Measurements from ENCODE around the gene MYO1D.

MYO1D gene

DNA sequence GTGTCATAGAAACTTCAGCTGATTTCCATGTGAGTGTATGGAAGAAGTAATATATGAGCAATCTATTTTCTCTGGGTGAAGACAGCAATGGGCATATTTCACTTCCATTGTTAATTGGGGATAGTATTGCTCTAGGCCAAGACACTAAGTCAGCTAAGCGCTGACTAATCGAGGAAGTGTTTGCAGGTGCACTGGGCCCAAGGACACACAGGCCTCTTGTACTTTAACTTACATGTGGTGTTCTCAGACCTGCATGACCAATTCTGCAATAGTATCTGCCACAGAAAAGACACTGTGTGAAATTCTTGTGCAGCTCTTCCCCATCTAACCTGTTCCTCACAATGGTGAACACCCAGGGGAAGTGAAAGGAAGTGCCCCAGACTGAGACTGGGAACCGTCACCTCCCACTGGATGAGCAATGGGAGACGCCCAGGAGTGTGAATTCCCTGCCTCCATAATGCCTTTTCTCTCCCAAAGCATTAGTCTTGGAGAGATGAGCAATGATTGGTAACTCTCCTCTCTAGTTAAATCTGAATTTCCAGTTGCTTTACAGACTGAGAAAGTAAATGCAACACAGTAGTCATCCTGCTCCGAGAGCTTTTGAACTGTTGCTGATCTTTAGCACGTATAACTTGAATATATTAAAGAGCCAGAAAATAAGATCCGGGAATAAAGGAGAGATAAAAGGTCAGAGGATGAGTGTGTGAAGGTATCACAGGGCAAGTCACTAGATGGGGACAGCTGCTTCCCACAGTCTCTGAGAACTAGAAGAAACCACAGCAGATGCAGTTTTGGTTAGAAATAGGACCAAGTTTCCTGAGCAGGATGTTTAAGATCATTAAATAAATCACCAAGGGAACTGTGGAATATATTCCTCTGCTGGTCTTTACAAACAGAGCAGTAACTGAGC lies 307.5 kb downstream of the MYO1D start:
- DNase-seq (ENCODE audit: low read depth), result no peak

DNA sequence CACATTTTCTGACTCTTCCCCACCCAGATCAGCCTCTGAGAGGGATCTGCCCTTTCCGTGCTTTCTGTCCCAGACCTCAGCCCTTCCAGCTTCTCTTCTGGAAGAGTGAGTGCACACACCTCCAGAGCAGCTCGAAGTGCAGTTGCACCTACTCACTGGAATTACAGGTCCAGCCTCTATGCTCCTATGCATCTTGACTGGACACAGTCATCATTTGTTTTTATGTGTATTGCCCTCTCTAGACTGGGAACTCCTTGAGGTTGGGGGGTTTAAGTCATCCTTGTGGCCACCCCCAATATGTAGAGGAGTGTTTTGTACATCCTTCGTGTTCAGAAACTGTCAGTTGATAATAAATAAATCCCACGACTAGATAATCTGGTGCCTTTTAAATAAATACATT lies 308.2 kb downstream of the MYO1D start:
- no peak for DNase-seq (ENCODE audit: low read depth)

GRCh38 chr17:32567511-32567910 lies 309.4 kb downstream of the MYO1D start:
- DNase-seq (ENCODE audit: low read depth), result no peak

DNA sequence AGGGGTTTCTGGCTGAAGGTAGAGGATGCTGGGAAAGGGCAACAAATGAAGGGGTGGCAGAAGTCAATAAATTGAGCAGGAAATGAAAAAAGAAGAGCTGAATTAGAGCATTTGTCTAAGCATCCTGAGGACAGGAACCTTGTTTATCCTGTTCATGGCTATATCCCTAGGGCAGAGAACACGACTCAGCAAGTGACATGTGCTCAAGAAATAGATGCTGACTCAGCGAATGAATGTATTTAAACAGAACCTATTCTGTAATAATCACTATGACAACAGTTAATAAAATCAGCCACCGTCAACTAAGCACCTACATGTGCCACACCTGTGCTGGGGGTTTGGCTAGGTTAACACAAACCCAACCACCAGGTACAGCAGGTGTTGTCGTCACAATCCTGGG lies 309.8 kb downstream of the MYO1D start:
- no peak for DNase-seq (ENCODE audit: low read depth)

DNA sequence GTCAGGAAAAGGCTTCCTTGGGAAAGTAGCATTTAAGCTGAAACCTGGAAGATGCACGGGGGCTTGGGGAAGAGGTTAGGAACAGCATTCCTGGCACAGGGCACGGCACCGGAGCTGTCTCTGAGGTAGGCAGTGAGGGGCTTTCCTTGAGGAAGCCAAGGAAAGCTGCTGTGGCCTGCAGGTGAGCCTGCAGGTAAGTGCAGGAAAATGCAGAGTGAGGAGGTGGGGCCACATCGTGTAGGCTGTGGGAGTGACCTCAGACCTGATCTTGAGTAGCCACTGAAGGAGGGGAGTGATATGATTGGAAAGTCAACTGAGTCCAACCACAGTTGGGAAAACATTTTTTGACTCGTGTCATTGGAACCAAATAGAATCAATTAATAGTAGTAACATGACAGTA lies 310.6 kb downstream of the MYO1D start:
- no peak for DNase-seq (ENCODE audit: low read depth)

GRCh38 chr17:32565401-32565800 lies 311.5 kb downstream of the MYO1D start:
- DNase-seq (ENCODE audit: low read depth), result no peak

DNA sequence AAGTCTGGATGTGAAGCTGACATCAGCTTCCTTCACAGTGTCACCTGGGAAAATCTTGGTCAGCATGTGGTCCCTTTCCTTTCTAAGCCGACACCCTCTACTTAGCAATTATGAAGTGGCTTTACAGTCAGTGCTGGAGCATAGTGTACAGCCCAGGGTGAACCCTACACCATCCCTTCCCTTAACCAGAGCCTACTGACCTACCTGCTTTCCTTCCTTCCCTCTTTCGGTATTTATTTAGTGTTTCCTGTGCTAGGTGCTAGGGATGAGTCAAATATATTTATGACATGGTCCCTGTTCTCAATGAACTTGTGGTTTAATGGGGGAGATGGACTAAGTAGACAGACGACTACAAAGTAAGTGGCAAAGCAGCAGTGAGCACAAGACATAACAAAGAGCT lies 312.6 kb downstream of the MYO1D start:
- no peak for DNase-seq (ENCODE audit: low read depth)

- no peak for DNase-seq (ENCODE audit: low read depth)
These were observed 313.3 kb downstream of the MYO1D start for GRCh38 chr17:32563583-32563982.

DNA sequence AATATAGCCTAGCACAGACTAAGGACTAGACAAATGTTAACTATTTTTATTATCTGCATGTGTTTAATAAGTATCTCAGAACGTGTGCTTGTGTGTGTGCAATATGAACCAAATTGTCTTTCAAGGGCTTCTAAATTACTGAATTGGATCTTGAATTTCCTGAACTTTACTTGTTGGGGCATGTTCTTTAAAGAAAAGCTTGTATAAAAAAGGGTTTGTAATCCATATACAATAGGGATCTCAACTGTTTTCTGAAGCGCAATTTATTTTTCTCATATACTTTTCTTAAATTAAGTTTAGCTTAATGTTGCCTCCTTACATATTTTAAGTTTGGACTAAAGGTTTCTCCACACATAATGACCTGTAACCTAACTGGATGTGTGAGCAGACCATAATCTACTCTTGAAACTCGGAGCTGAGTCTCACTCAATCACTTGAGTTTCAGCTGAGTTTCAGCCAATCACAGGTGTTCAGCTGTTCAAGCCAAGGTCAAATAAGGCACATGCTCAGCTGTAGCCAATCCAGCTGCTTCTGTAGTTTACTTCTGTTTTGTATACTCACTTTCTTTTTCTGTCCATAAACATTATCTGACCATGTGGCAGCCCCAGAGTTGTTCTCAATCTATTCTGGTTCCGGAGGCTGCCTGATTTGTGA lies 317.8 kb downstream of the MYO1D start:
- DNase-seq (ENCODE audit: low read depth), result no peak

DNA sequence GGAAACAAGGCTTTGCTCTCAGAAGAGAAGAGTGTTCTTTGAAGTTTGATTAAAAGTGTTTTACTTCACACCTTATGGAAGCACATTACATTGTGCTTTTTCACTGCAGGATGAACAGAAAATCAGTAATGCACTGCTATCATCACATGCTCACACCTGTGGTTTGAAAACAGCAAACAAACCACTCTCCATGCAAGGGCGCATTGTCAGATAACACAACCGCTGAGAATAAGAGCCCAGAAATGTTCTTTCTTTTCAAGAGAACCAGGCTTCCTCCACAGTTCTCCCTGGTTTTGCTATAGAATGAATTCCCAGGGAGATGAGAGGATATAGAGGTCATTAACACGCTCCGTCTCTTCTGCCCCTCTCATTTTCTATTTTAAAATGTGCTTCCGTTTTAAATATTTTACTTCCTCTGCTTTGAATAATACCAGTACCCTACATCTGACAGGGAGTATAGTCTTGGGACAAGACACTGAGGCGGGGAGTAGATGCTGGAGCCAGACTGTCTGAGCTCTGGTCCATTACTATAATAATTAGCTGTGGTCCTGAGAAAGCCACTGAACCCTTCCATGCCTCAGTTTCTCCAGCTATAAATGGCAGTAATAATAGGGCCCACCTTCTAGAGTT lies 318.5 kb downstream of the MYO1D start:
- no peak for DNase-seq (ENCODE audit: low read depth)

DNA sequence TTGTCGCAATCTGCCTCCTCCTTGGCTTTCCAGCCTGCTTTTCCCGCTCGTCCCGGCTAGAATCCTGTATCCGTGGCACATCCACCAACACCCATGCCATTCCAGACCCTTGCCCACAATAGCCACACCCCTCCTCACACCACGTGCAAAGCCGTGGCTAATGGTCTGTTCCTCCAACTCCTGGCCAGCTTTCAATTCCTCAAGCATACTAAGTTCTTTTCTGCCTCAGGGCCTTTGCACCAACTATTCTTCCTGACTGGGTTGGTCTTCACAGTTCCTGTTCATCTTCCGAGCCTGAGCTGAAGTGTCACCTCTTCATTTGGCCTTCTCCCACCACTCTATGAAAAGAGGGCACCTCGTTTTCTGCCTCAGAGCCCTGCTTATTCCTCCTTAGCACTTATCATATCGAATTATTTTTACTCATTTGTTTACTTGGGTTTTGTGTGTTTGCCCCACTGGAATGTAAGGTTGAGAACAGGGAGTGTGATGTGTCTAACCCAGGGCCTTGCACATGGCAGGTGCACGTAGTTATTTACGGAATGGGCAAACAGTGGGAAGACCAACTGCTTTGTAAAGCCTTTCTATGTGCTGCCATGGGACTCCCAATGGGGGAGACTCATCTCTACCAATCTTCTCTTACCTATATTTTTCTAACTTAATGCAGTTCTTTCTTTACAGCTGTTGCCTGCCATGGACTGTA lies 321.2 kb downstream of the MYO1D start:
- no peak for DNase-seq (ENCODE audit: low read depth)

DNA sequence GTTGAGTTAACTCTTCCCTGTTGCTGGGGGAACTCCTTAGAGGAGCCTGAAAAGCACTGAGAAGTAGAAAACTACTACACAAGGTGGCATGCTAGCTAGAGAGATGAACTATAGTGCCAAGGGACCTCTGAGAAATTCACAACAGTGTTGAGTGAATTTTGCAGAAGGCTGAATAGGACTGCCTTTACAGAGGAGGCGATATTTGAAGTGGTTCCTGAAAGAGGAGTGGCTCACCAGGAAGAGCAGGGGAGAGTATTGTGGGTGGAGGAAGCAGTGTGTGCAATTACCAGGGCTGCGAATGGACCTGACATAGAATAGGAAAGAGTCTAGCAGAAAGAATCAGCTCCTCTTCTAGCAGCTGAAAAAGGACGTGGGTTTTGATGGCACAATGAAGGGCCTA lies 323.8 kb downstream of the MYO1D start:
- no peak for DNase-seq (ENCODE audit: low read depth)

DNA sequence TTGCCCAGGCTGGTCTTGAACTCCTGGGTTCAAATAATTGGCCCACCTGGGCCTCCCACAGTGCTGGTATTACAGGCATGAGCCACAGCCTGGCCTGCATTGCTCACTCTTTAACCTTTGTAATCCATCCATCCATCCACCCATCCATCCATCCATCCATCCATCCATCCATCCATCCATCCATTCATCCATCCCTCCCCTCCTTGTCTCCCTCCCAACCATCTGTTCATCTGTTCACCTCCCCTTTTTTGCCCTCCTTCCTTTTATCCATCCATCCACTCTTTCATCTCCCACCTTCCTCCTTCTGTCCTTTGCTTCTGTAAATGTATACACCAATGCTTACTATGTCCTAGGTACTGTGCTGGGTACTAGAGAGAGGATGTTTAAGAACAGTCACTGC lies 324.6 kb downstream of the MYO1D start:
- no peak for DNase-seq (ENCODE audit: low read depth)

DNA sequence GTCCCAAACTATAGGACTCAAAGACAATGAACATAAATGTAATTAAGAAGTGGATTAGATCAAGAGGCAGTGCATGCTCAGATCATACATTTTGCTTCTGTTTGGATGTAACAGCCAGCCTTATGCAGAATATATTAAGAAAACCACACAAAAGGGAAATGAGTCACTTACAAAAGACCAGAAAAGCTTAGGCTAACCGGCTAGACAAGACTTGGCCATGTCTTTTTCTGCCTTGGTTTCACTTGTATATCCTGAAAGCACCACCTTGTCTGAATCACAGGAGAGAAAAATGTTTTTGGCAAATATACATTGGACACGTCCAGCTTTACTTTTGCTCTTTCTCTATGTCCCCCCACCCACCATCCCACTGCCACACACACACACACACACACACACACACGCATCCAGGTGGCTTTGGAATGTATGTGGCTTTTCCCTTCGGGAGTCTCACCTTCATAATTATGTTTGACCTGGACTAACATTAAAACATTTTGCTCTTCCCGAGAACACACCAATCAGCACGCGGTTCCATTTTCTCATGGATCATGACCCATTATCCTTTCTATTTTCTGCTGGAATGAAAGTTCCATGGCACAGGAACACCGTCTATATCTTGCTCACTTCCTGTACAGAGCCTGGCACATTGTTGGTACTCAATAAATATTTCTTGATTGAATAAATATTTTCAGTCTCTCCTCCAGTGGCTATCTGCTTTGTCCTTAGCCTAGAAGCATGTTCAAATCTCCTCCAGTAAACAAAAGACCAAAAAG lies 325.6 kb downstream of the MYO1D start:
- no peak for DNase-seq (ENCODE audit: low read depth)

- no peak for DNase-seq (ENCODE audit: low read depth)
These were observed 327.4 kb downstream of the MYO1D start for GRCh38 chr17:32549559-32549958.

GRCh38 chr17:32546031-32546444 lies 330.9 kb downstream of the MYO1D start:
- no peak for DNase-seq (ENCODE audit: low read depth)

DNA sequence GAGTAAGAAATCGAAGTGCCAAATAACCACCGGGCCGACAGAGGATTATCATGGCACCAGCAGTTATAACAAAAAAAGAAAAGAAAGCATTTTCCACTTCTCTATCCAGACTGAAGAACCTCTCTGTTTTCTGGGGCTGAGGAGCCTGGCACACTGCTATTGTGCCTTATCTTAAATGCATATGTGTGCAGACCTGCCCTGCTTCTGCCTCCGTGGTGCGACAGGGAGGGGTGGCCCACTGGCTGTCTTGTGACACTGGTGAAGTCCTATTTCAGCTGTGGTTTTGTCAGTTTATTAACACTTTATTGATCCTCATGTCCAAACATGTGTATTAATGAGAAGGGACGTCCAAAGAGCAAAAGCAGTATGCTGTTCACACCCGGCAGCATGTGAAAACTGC lies 334.7 kb downstream of the MYO1D start:
- no peak for DNase-seq (ENCODE audit: low read depth)

- DNase-seq (ENCODE audit: low read depth), result no peak
These were observed 335.3 kb downstream of the MYO1D start for GRCh38 chr17:32541640-32542039.

GRCh38 chr17:32536736-32537643 lies 339.9 kb downstream of the MYO1D start:
- DNase-seq (ENCODE audit: low read depth), result peak; percentile 60

GRCh38 chr17:32533296-32533695 lies 343.6 kb downstream of the MYO1D start:
- DNase-seq (ENCODE audit: low read depth), result no peak

DNA sequence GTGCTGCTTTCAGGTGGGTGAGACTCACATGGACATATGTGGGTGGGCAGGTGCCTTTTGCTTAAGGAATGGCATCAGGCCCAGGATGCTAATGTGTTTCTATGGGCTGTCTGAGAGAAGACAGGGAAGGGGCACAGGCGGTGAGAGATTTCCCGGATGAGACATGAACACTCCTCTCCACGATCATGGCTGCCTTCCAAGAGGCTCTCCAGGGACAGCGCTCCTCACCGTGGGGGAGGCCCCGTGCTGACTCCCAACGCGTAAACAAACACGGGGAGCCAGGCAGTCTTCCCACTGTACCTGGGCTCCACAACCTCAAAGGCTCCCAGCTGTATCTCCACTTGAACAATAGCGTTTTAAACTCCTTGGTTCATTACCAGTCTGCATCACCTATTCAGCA lies 347.3 kb downstream of the MYO1D start:
- no peak for DNase-seq (ENCODE audit: low read depth)
